Left lung (tissue), 10 donors: ENCODE results near the gene MAP2K3. TPM values are rescaled to one million over a fixed set of nuclear protein-coding genes. Genes with fewer than 3 reads are reported as not detected.
A peak's percentile ranks its signal among the peaks of the same experiment; 100 is the strongest.
"Not testable (repeated sequence)": the region's sequence is repeated elsewhere in the genome, so short reads cannot be mapped to it uniquely, and the experiment has no call there.

ENCODE experiments used
- ATAC-seq: fragments of 200-7000 bp; cut with Tn5 transposase; one replicate; pipeline ENCODE4 v1.9.1; 2020; ENCODE audit warnings: moderate library complexity
- DNase-seq, 4 donors: peaks; one replicate each; pipeline ENCODE4 v3.0.0-alpha.2; 2013 to 2020
- H3K27ac ChIP-seq, 2 donors: fragments of 200-600 bp; sonication (generic) in 1 of 2; one replicate each; pipeline versions ENCODE4 v1.5.0 to v1.8.0; 2020 to 2021
- H3K27me3 ChIP-seq, 2 donors: fragments of 200-600 bp; sonication (generic) in 1 of 2; one replicate each; pipeline versions ENCODE4 v1.5.0 to v1.8.0; 2020 to 2021
- H3K36me3 ChIP-seq, 2 donors: fragments of 200-600 bp; sonication (generic) in 1 of 2; one replicate each; pipeline versions ENCODE4 v1.5.0 to v1.8.0; 2020 to 2021
- H3K4me1 ChIP-seq, 2 donors: fragments of 200-600 bp; one replicate each; pipeline ENCODE4 v1.8.0; 2021
- H3K4me3 ChIP-seq, 2 donors: fragments of 200-600 bp; sonication (generic) in 1 of 2; one replicate each; pipeline versions ENCODE4 v1.5.0 to v1.8.0; 2020 to 2021; ENCODE audit warnings: mild to moderate bottlenecking in 1 of 2
- H3K9me3 ChIP-seq, 2 donors: fragments of 200-600 bp; sonication (generic) in 1 of 2; one replicate each; pipeline versions ENCODE4 v1.5.0 to v1.8.0; 2020 to 2021
- CTCF ChIP-seq, 2 donors: fragments of 200-600 bp; sonication (generic) in 1 of 2; IDR thresholded peaks; one replicate each; pipeline versions ENCODE4 v1.5.0 to v1.8.0; 2021; ENCODE audit warnings: antibody characterized with exemption in 2 of 2
- intact Hi-C, 2 donors: fragments of 100-400 bp; cut with DNase I; formaldehyde crosslinking; loops; one replicate each; pipeline versions ENCODE4 v1.11.2 to v1.14.2; 2022
- polyA plus RNA-seq, 6 donors: library from polyadenylated mRNA; unstranded; fragments of 120-200 nt; gene quantifications; one replicate each; pipeline ENCODE4 v1.2.1, GENCODE V29; 2013; ENCODE audit not compliant: insufficient read length in 6 of 6
- total RNA-seq, 2 donors: library from RNA; stranded (reverse); fragmentation: NEBNext Ultra II Directional; extraction: Animal tissue kit (Norgen Biotek cat#: 25700); gene quantifications; one replicate each; pipeline ENCODE4 v1.2.1, GENCODE V29; 2021
- donor health status: DM: no; HTN: yes; CAD: no.
- donor health status: DM: no; HTN: no; CAD: no.

MAP2K3 gene
- total and polyA plus RNA-seq, 8 donors, result 23.3 to 101 (median 28.5) TPM

DNA sequence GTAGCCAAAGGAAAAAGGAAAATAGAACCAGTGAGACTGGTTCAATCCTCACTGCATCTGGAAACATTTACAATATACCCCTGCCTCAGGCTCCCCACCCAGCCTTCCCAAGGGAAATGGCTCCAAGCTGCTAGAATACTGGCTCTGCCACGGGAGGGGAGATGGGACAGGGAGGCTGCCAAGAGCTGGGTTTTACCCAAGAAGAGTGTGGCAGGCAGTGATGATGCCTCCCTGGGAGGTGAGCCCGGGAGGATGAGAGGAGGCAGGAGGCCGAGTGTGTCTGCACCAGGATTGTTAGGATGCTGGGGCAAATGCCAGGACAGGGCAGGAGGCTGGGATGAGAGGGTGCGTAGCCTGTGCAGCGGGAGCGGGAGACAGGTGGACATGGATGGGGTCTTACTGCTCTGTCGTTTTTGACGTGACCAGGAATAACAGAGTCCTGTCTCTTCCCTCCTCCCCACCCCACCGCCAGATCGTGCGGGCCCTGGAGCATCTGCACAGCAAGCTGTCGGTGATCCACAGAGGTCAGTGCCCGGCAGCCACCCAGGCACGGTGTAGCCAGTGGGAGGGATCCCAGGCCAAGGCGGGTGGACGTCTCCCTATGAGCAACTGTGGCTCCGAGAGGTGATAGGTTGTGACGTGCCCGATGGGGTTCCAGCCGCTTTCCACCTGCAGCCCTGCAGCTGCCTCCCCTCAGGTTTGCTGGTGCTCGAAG, 18.4 kb downstream of the MAP2K3 start:
- H3K4me3 ChIP-seq, result no peak overlapping the region
- no peaks in the 10 kb centered on the region for H3K27me3 ChIP-seq
- ATAC-seq, result no peak
- H3K4me1 ChIP-seq, result peaks cover 0 to 6% of the 10 kb centered on the region in 2 donors
- peak in 1 of 4 donors; percentile 82 for DNase-seq
- peaks cover 0 to 98% of the 10 kb centered on the region in 2 donors for H3K36me3 ChIP-seq
- no peaks in the 10 kb centered on the region for H3K9me3 ChIP-seq
- intact Hi-C loops, result no loop called here
- no peak for TF ChIP-seq CTCF (IDR thresholded peaks at IDR 0.05)
- no peak overlapping the region for H3K27ac ChIP-seq

- ATAC-seq (no peak), DNase-seq (peak in 1 of 4 donors; percentile 32)
- Histone ChIP-seq H3K4me1 (peaks cover 0 to 6% of the 10 kb centered on the region in 2 donors), H3K36me3 (peaks cover 0 to 98% of the 10 kb centered on the region in 2 donors), H3K9me3 (peaks cover 0 to 3% of the 10 kb centered on the region in 2 donors), H3K27me3 (no peaks in the 10 kb centered on the region), H3K27ac (no peak overlapping the region), H3K4me3 (no peak overlapping the region)
- intact Hi-C loops, result no loop called here
- TF ChIP-seq CTCF (IDR thresholded peaks at IDR 0.05), result no peak
Observed at GRCh38 chr17:21303441-21304065, 19.0 kb downstream of the MAP2K3 start.

GRCh38 chr17:21304091-21304490, 19.6 kb downstream of the MAP2K3 start:
- Histone ChIP-seq H3K27me3 (no peaks in the 10 kb centered on the region), H3K36me3 (peaks cover 0 to 98% of the 10 kb centered on the region in 2 donors), H3K4me3 (no peak overlapping the region), H3K4me1 (peaks cover 0 to 6% of the 10 kb centered on the region in 2 donors), H3K27ac (no peak overlapping the region), H3K9me3 (peaks cover 0 to 9% of the 10 kb centered on the region in 2 donors)
- DNase-seq (peak in 1 of 4 donors; percentile 83), ATAC-seq (no peak)
- intact Hi-C loops, result no loop called here
- no peak for TF ChIP-seq CTCF (IDR thresholded peaks at IDR 0.05)

DNA sequence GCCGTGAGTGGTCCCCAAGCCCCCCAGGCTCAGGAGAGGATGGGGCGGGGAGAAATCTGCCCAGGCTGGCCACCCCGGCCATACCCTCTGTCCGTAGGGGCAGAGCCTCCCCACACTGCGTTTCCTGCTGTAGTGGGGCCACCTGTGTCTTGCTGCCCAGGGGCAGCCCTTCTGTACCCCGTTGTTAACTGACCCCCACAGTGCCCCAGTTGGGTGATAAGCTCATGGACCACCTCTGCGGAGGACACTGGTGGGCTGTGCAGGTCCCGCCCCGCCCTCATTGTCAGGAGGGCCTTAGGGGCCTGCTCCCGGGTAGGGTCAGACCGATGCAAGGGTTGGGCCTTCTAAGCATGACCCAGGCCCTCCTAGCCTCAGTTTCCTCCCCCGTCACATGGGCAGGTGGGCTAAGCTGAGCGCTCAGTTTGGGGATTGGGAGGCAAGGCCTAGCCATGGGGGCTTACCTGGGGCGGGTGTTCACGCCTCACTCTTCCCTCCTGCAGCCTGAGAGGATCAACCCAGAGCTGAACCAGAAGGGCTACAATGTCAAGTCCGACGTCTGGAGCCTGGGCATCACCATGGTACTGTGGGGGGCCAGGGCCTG, 20.1 kb downstream of the MAP2K3 start:
- H3K27ac ChIP-seq, ATAC-seq, H3K4me1 ChIP-seq, H3K27me3 ChIP-seq, H3K4me3 ChIP-seq, intact Hi-C loops: not testable (repeated sequence)
- peaks cover 0 to 98% of the 10 kb centered on the region in 2 donors for H3K36me3 ChIP-seq
- peak in 2 of 4 donors; percentile 25 to 66 for DNase-seq
- peaks cover 0 to 10% of the 10 kb centered on the region in 2 donors for H3K9me3 ChIP-seq

GRCh38 chr17:21305431-21306180, 21.1 kb downstream of the MAP2K3 start:
- intact Hi-C loops, H3K4me1 ChIP-seq, ATAC-seq, H3K27me3 ChIP-seq, H3K4me3 ChIP-seq, H3K27ac ChIP-seq: not testable (repeated sequence)
- DNase-seq, result peak in 2 of 4 donors; percentile 26 to 37
- Histone ChIP-seq H3K36me3 (peaks cover 0 to 98% of the 10 kb centered on the region in 2 donors), H3K9me3 (peaks cover 0 to 10% of the 10 kb centered on the region in 2 donors)

- DNase-seq (peak in 2 of 4 donors; percentile 30 to 38), ATAC-seq (peak; percentile 15)
- H3K4me3 ChIP-seq, H3K4me1 ChIP-seq, intact Hi-C loops, H3K27ac ChIP-seq, H3K27me3 ChIP-seq: not testable (repeated sequence)
- peaks cover 0 to 98% of the 10 kb centered on the region in 2 donors for H3K36me3 ChIP-seq
- peaks cover 0 to 10% of the 10 kb centered on the region in 2 donors for H3K9me3 ChIP-seq
Observed at GRCh38 chr17:21306611-21307272, 22.2 kb downstream of the MAP2K3 start.

DNA sequence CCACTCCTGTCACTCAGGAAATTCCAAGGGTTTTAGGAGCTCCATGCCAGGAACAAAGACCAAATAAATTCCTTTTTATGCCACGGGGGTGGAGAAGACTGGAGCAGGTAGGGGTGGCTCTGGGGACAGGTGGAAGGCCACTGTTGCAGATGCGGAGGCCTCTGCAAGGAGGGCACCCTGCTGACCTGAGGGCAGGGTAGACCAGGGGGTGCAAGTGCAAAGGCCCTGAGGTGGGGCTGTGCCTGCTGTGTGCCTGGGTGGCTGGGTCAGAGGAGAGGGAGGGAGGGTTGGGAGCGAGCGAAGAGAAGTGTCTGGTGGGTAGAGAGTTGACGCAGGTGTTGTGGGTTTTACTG, 22.7 kb downstream of the MAP2K3 start:
- DNase-seq, result peak in 2 of 4 donors; percentile 8 to 24
- intact Hi-C loops, ATAC-seq, H3K4me3 ChIP-seq, H3K27me3 ChIP-seq, H3K4me1 ChIP-seq, H3K27ac ChIP-seq: not testable (repeated sequence)
- Histone ChIP-seq H3K9me3 (peaks cover 0 to 10% of the 10 kb centered on the region in 2 donors), H3K36me3 (peaks cover 0 to 98% of the 10 kb centered on the region in 2 donors)

DNA sequence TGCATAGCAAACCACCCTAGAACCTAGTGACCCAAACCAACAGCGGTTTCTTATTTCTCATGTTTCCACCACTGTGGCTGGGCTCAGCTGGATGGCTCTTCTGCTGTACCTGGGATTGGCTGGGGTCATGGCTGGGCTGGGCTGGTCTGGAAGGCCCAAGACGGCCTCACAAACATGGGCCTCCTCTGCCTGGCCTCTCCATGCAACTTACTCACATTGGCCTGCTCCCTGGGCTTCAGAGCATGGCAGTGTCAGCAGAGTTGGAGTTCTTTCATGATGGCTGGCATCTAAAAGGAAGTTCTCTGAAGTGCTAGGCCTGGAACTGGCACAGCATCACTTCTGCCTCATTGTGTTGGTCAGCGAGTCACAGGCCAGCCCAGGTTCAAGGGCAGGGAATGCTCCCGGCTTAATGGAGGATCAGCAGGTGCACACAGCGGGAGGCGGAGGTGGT, 24.4 kb downstream of the MAP2K3 start:
- Histone ChIP-seq H3K36me3 (peaks cover 0 to 98% of the 10 kb centered on the region in 2 donors), H3K9me3 (peaks cover 0 to 10% of the 10 kb centered on the region in 2 donors)
- ATAC-seq, H3K4me3 ChIP-seq, H3K4me1 ChIP-seq, intact Hi-C loops, H3K27ac ChIP-seq, H3K27me3 ChIP-seq: not testable (repeated sequence)
- DNase-seq, result peak in 2 of 4 donors; percentile 27 to 47
